Measurements from ENCODE around the gene GSTT2B.
"Not testable (repeated sequence)": the region's sequence is repeated elsewhere in the genome, so short reads cannot be mapped to it uniquely, and the experiment has no call there.

- TF ChIP-seq EZH2phosphoT487 (IDR thresholded peaks at IDR 0.05; ENCODE audit: borderline replicate concordance, low read depth, low read length); CTCF (conservative IDR thresholded peaks at IDR 0.05; ENCODE audit: low read length): not testable (repeated sequence)
Measured at GRCh38 chr22:23949764-23950163, 11.2 kb downstream of the GSTT2B start.

Data from OCI-LY7 (cell line).